GM19455 (cell line): ENCODE data around the gene SOX6.

ENCODE experiments used
- ATAC-seq: cut with Tn5 transposase; IDR thresholded peaks from one replicate; pipeline ENCODE4 v1.9.1; 2021; ENCODE audit not compliant: unreplicated experiment

SOX6 gene

GRCh38 chr11:16279524-16279923 lies 76.8 kb downstream of the SOX6 start:
- no peak for ATAC-seq

GRCh38 chr11:16278979-16279378 lies 77.4 kb downstream of the SOX6 start:
- no peak for ATAC-seq

- ATAC-seq, result no peak
Observed at GRCh38 chr11:16278273-16278672, 78.1 kb downstream of the SOX6 start.

GRCh38 chr11:16276251-16276650 lies 80.1 kb downstream of the SOX6 start:
- no peak for ATAC-seq

- no peak for ATAC-seq
Observed at GRCh38 chr11:16271258-16271657, 85.1 kb downstream of the SOX6 start.

GRCh38 chr11:16266021-16266420 lies 90.3 kb downstream of the SOX6 start:
- no peak for ATAC-seq

GRCh38 chr11:16265022-16265421 lies 91.3 kb downstream of the SOX6 start:
- ATAC-seq, result no peak

GRCh38 chr11:16262645-16262955 lies 93.7 kb downstream of the SOX6 start:
- no peak for ATAC-seq

- ATAC-seq, result no peak
Observed at GRCh38 chr11:16261836-16262644, 94.3 kb downstream of the SOX6 start.

- ATAC-seq, result no peak
Observed at GRCh38 chr11:16252373-16252772, 104.0 kb downstream of the SOX6 start.

GRCh38 chr11:16248248-16248647 lies 108.1 kb downstream of the SOX6 start:
- no peak for ATAC-seq

GRCh38 chr11:16242806-16243205 lies 113.5 kb downstream of the SOX6 start:
- ATAC-seq, result no peak

GRCh38 chr11:16240687-16241086 lies 115.7 kb downstream of the SOX6 start:
- ATAC-seq, result no peak

- ATAC-seq, result no peak
Observed at GRCh38 chr11:16239141-16240105, 116.9 kb downstream of the SOX6 start.

GRCh38 chr11:16226245-16226644 lies 130.1 kb downstream of the SOX6 start:
- ATAC-seq, result no peak

- no peak for ATAC-seq
Observed at GRCh38 chr11:16225623-16226022, 130.7 kb downstream of the SOX6 start.

- ATAC-seq, result no peak
Observed at GRCh38 chr11:16223558-16223957, 132.8 kb downstream of the SOX6 start.

- no peak for ATAC-seq
Observed at GRCh38 chr11:16217631-16218030, 138.7 kb downstream of the SOX6 start.

- no peak for ATAC-seq
Observed at GRCh38 chr11:16216831-16217230, 139.5 kb downstream of the SOX6 start.

GRCh38 chr11:16215352-16215751 lies 141.0 kb downstream of the SOX6 start:
- no peak for ATAC-seq

- ATAC-seq, result no peak
Observed at GRCh38 chr11:16211407-16211806, 144.9 kb downstream of the SOX6 start.

GRCh38 chr11:16204261-16204660 lies 152.1 kb downstream of the SOX6 start:
- ATAC-seq, result no peak
